ENCODE results near the gene SLC27A4.

GRCh38 chr9:128361986-128362646 lies 21.8 kb downstream of the SLC27A4 start:
- TF ChIP-seq POLR2AphosphoS5 (IDR thresholded peaks at IDR 0.05): peak in 3 of 4 donors; percentile 44 to 63 (median 61)
- TF ChIP-seq, protein P1, sequence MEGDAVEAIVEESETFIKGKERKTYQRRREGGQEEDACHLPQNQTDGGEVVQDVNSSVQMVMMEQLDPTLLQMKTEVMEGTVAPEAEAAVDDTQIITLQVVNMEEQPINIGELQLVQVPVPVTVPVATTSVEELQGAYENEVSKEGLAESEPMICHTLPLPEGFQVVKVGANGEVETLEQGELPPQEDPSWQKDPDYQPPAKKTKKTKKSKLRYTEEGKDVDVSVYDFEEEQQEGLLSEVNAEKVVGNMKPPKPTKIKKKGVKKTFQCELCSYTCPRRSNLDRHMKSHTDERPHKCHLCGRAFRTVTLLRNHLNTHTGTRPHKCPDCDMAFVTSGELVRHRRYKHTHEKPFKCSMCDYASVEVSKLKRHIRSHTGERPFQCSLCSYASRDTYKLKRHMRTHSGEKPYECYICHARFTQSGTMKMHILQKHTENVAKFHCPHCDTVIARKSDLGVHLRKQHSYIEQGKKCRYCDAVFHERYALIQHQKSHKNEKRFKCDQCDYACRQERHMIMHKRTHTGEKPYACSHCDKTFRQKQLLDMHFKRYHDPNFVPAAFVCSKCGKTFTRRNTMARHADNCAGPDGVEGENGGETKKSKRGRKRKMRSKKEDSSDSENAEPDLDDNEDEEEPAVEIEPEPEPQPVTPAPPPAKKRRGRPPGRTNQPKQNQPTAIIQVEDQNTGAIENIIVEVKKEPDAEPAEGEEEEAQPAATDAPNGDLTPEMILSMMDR (IDR thresholded peaks at IDR 0.05): peak; percentile 80 to 92 (median 86)
- no peak for TF ChIP-seq POLR2A (IDR thresholded peaks at IDR 0.05)
- no peak for TF ChIP-seq EP300 (IDR thresholded peaks at IDR 0.05)
